Measurements from ENCODE around the gene MBD2. TPM values are rescaled to one million over a fixed set of nuclear protein-coding genes. Genes with fewer than 3 reads are reported as not detected.

The MBD2 gene
- total and polyA plus RNA-seq, 9 donors, result 21.9 to 59.0 (median 45.0) TPM

DNA sequence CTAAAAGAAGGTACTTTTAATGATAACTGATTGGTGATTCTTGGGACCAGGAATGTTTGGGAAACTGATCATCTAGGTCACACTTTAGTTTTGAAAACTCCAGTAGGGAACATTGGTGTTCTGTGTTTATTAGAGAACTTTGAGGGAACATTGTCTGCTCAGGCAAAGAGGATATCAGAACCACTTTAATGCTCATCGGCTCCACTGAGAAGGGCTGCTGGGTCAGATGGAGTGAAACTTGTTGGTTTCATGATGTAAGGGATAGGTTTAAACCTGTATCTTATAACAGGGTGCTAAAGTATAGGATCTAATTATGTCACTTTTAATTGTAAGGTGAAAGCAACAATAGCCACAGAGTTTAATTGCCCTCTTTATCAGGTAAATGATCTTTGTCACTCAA lies 30.7 kb upstream of the MBD2 start:
- 75 to 89% (median 83%) methylated on average over 1 of the region's 1 CpG for WGBS, 3 donors

DNA sequence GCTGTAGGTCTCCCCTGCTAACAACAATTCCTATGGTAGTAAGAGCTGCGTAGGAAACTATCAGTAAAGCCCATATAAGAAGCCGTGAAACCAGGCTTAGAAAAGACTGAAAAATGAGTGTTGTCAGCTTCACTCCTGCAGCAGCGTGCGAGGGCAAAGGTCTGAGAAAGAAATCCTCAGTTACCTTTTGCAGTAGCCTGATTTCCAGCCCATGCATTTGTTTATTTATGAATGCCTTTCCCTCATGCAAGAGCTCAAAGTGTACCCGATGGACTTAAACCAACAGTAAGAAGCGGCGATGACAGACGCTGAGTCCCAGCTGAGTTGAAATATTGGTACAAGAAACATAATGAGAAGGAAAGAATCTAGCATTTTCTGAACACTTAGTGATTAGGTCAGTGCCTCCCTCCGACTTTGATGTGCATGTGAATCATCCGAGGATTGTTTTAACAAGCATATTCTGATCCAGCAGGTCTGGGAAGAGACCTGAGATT lies 29.8 kb upstream of the MBD2 start:
- DNase-seq, result no peak
- no peaks in the 10 kb centered on the region for H3K9me3 ChIP-seq
- WGBS, 3 donors, result 32 to 41% (median 40%) methylated on average over 10 of the region's 10 CpGs
- H3K36me3 ChIP-seq, result no peaks in the 10 kb centered on the region
- no peak for TF ChIP-seq EP300 (IDR thresholded peaks at IDR 0.05)
- TF ChIP-seq, protein P1, sequence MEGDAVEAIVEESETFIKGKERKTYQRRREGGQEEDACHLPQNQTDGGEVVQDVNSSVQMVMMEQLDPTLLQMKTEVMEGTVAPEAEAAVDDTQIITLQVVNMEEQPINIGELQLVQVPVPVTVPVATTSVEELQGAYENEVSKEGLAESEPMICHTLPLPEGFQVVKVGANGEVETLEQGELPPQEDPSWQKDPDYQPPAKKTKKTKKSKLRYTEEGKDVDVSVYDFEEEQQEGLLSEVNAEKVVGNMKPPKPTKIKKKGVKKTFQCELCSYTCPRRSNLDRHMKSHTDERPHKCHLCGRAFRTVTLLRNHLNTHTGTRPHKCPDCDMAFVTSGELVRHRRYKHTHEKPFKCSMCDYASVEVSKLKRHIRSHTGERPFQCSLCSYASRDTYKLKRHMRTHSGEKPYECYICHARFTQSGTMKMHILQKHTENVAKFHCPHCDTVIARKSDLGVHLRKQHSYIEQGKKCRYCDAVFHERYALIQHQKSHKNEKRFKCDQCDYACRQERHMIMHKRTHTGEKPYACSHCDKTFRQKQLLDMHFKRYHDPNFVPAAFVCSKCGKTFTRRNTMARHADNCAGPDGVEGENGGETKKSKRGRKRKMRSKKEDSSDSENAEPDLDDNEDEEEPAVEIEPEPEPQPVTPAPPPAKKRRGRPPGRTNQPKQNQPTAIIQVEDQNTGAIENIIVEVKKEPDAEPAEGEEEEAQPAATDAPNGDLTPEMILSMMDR (IDR thresholded peaks at IDR 0.05), result no peak
- TF ChIP-seq POLR2A (IDR thresholded peaks at IDR 0.05), result no peak
- H3K4me3 ChIP-seq, result no peak overlapping the region
- intact Hi-C loops (cut with DNase I), result no loop called here
- H3K4me1 ChIP-seq (ENCODE audit: insufficient read depth), result peaks cover 1% of the 10 kb centered on the region
- no peak overlapping the region for H3K27ac ChIP-seq
- no peaks in the 10 kb centered on the region for H3K27me3 ChIP-seq

More for the DNA sequence above, 30.7 kb upstream of the MBD2 start:
- H3K9me3 ChIP-seq, result no peaks in the 10 kb centered on the region
- H3K36me3 ChIP-seq, result no peaks in the 10 kb centered on the region
- no peaks in the 10 kb centered on the region for H3K27me3 ChIP-seq
- peaks cover 1% of the 10 kb centered on the region for H3K4me1 ChIP-seq (ENCODE audit: insufficient read depth)
- TF ChIP-seq, protein P1 (IDR thresholded peaks at IDR 0.05), result no peak
- TF ChIP-seq POLR2A (IDR thresholded peaks at IDR 0.05) (no peak), EP300 (IDR thresholded peaks at IDR 0.05) (no peak)
- intact Hi-C loops (cut with DNase I), result no loop called here
- H3K27ac ChIP-seq, result no peak overlapping the region
- no peak for DNase-seq
- H3K4me3 ChIP-seq, result no peak overlapping the region

DNA sequence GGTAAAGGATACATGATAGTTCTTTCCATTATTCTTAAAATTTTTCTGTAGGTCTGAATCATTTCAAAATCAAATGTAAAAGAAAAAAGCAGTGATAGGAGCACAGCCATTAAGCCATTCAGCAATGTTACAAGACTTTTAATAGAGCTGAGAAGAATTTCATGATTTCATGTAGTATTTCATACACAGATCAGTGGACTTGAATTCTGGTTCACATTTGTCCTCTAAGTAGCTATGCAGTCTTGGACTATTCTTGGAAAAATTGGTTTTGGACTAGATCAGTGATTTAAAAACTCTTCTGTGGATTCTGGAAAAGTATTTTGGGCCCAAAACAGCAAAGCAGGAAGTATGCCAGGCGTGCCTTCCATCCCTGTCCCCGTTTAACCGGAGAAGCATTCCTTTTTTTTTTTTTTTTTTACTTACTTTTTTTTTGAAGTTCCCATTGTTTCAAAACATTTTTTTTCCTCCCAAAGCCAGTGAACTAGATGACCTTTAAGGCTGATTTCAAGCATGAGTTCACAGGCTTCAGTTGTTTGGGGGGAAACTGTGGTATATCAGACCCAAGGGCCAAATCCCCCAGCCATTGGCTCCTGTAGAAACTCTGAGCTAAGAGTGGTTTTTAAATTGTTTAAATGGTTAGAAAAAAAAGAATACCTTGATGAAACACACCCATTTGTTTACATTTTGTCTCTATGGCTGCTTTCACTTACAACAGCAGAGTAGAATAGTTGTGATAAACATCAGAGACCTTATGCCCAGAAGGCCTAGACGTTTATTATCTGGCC lies 27.3 kb upstream of the MBD2 start:
- Histone ChIP-seq H3K4me1 (ENCODE audit: insufficient read depth) (peaks cover 1% of the 10 kb centered on the region), H3K36me3 (no peaks in the 10 kb centered on the region), H3K27me3 (no peaks in the 10 kb centered on the region), H3K9me3 (no peaks in the 10 kb centered on the region), H3K4me3 (no peak overlapping the region), H3K27ac (no peak overlapping the region)
- intact Hi-C loops (cut with DNase I), result no loop called here
- WGBS, 3 donors, result 37 to 49% (median 46%) methylated on average over 4 of the region's 4 CpGs
- no peak for DNase-seq
- TF ChIP-seq, protein P1 (IDR thresholded peaks at IDR 0.05), result no peak
- no peak for TF ChIP-seq POLR2A (IDR thresholded peaks at IDR 0.05)
- TF ChIP-seq EP300 (IDR thresholded peaks at IDR 0.05), result no peak

DNA sequence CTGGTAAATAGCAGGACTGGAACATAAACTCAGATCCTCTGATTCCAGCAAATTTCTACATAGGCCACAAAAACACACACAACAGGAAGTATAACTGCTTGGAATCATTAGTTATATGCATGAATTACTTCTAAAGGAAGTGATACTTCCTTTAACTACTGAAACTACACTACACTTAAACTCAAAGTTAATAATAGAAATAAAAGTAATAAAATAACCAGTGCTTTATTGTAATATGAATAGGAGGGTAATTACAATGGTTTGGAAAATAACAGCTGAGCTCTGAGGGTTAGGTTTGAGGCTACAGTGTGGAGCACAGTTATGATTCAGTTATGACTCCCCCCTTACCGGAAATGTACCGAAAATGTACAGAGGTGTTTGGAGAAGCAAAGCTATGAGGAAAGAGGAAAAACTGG lies 26.4 kb upstream of the MBD2 start:
- Histone ChIP-seq H3K4me1 (ENCODE audit: insufficient read depth) (no peaks in the 10 kb centered on the region), H3K27me3 (no peaks in the 10 kb centered on the region), H3K4me3 (no peak overlapping the region), H3K9me3 (no peaks in the 10 kb centered on the region), H3K36me3 (no peaks in the 10 kb centered on the region), H3K27ac (no peak overlapping the region)
- 83 to 91% (median 90%) methylated on average over 2 of the region's 2 CpGs for WGBS, 3 donors
- TF ChIP-seq EP300 (IDR thresholded peaks at IDR 0.05) (no peak), POLR2A (IDR thresholded peaks at IDR 0.05) (no peak)
- TF ChIP-seq, protein P1 (IDR thresholded peaks at IDR 0.05), result no peak
- no peak for DNase-seq
- intact Hi-C loops (cut with DNase I), result no loop called here
